ENCODE data around the gene SNAP47. TPM values are rescaled to one million over a fixed set of nuclear protein-coding genes. Genes with fewer than 3 reads are reported as not detected.

SNAP47 gene
- total and polyA plus RNA-seq, 2 donors (not counting 3 experiments of a cell fraction or from before 2014, with no cell fraction given) = 24.0 to 32.7 TPM

DNA sequence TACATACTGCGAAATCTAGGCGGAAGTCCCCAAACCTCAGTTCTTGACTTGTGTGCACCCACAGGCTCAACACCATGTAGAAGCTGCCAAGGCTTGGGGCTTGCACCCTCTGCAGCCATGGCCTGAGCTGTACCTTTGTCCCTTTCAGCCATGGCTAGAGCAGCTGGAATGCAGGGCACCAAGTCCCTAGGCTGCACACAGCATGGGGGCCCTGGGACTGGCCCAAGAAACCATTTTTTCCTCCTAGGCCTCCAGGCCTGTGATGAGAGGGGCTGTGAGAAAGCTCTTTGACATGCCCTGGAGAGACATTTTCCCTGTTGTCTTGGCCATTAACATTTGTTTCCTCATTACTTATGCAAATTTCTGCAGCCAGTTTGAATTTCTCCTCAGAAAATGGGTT lies 78.7 kb downstream of the SNAP47 start:
- Histone ChIP-seq H4K20me1 (replicated peaks; ENCODE audit: control insufficient read depth, extremely low read depth, insufficient read depth, low read length) (no peaks in the 10 kb centered on the region), H3K27me3 (ENCODE audit: control insufficient read depth in 2 of 2, insufficient read depth in 2 of 2, low read length in 2 of 2) (no peaks in the 10 kb centered on the region), H3K9me3 (replicated peaks; ENCODE audit: control insufficient read depth, insufficient read depth, low read length) (no peaks in the 10 kb centered on the region), H3K79me2 (ENCODE audit: control insufficient read depth, insufficient read depth, low read length) (no peaks in the 10 kb centered on the region), H3K9me1 (replicated peaks; ENCODE audit: control insufficient read depth, extremely low read depth, insufficient read depth, low read length) (no peaks in the 10 kb centered on the region), H3K9ac (replicated peaks; ENCODE audit: extremely low read depth, insufficient read depth, low read length) (no peak overlapping the region), H3K36me3 (ENCODE audit: control insufficient read depth in 2 of 2, extremely low read depth in 1 of 2, insufficient read depth in 2 of 2, low read length in 2 of 2) (no peaks in the 10 kb centered on the region), H2AFZ (ENCODE audit: low read depth, low read length) (no peak overlapping the region), H3K27ac (ENCODE audit: insufficient read depth, low read depth, low read length) (no peak overlapping the region), H3K4me2 (ENCODE audit: insufficient read depth, low read length) (no peak overlapping the region), H3K4me3 (replicated peaks in 1 of 3; ENCODE audit: insufficient read depth in 1 of 3, low read depth in 1 of 3, low read length in 3 of 3) (no peak overlapping the region), H3K4me1 (ENCODE audit: control insufficient read depth, extremely low read depth, insufficient read depth, low read length) (no peaks in the 10 kb centered on the region)
- intact Hi-C loops (cut with micrococcal nuclease) (no loop called here), dilution Hi-C loops (cut with MboI; ENCODE audit: extremely low pct_ligation_motif_present, low sequenced_read_pairs) (no loop called here)
- TF ChIP-seq FOS (IDR thresholded peaks at IDR 0.05; ENCODE audit: borderline replicate concordance, insufficient read depth, low read length) = no peak
- no peak for TF ChIP-seq POLR2A (IDR thresholded peaks at IDR 0.05; ENCODE audit: low read depth, low read length)
- TF ChIP-seq EZH2 (IDR thresholded peaks at IDR 0.05; ENCODE audit: borderline replicate concordance, low read depth, low read length, severe bottlenecking) = no peak
- TF ChIP-seq POLR2AphosphoS5 (IDR thresholded peaks at IDR 0.05; ENCODE audit: insufficient read depth, low read depth, low read length) = no peak
- TF ChIP-seq JUN (IDR thresholded peaks at IDR 0.05; ENCODE audit: borderline replicate concordance, insufficient read depth, insufficient read length, low read depth) = no peak
- TF ChIP-seq, protein P1, sequence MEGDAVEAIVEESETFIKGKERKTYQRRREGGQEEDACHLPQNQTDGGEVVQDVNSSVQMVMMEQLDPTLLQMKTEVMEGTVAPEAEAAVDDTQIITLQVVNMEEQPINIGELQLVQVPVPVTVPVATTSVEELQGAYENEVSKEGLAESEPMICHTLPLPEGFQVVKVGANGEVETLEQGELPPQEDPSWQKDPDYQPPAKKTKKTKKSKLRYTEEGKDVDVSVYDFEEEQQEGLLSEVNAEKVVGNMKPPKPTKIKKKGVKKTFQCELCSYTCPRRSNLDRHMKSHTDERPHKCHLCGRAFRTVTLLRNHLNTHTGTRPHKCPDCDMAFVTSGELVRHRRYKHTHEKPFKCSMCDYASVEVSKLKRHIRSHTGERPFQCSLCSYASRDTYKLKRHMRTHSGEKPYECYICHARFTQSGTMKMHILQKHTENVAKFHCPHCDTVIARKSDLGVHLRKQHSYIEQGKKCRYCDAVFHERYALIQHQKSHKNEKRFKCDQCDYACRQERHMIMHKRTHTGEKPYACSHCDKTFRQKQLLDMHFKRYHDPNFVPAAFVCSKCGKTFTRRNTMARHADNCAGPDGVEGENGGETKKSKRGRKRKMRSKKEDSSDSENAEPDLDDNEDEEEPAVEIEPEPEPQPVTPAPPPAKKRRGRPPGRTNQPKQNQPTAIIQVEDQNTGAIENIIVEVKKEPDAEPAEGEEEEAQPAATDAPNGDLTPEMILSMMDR (IDR thresholded peaks at IDR 0.05; ENCODE audit: extremely low read depth in 1 of 2, insufficient read depth in 1 of 2, low read depth in 1 of 2, low read length in 2 of 2) = no peak
- TF ChIP-seq MYC (IDR thresholded peaks at IDR 0.05; ENCODE audit: low read depth, low read length) = no peak
- no peak for TF ChIP-seq GATA2 (IDR thresholded peaks at IDR 0.05; ENCODE audit: insufficient read depth, insufficient read length, low read depth, low read length)
- TF ChIP-seq, protein P2, sequence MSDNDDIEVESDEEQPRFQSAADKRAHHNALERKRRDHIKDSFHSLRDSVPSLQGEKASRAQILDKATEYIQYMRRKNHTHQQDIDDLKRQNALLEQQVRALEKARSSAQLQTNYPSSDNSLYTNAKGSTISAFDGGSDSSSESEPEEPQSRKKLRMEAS (IDR thresholded peaks at IDR 0.05; ENCODE audit: insufficient read depth, insufficient read length) = no peak
- DNase-seq (ENCODE audit: low read depth, low spot score) (no peak), FAIRE-seq (no peak)
- POLR2A ChIA-PET = no interaction called here
- CTCF ChIA-PET = no interaction called here
- BruUV-seq (replicated peaks) = no TSS peak

All from endothelial cell of umbilical vein (primary cell).